Smooth muscle cell of the brain vasculature (primary cell): ENCODE results near the gene ENTPD2.

ENCODE experiments used
- DNase-seq: peaks from one replicate; pipeline ENCODE4 v3.0.0-alpha.2; 2012; ENCODE audit warnings: low read depth, low spot score

Gene ENTPD2

DNA sequence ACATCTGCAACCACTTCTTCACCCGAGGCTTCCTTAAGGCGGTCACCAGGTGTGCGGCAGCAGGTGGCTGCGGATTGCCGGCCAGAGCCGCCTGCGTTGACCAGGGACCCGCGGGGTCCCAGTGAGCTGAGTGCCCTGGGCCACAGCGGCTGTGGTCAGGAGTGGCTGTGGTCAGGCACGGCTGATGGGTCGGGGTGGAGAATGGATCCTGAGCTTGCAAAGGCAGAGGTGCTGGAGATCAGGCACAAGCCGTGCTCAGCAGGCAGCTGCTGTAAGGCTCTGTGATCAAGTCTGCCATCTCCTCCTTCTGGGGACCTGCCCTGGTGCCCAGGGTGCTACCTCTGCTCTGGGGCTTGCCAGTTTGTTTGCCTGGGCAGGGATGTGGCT lies 25.5 kb upstream of the ENTPD2 start:
- no peak for DNase-seq

DNA sequence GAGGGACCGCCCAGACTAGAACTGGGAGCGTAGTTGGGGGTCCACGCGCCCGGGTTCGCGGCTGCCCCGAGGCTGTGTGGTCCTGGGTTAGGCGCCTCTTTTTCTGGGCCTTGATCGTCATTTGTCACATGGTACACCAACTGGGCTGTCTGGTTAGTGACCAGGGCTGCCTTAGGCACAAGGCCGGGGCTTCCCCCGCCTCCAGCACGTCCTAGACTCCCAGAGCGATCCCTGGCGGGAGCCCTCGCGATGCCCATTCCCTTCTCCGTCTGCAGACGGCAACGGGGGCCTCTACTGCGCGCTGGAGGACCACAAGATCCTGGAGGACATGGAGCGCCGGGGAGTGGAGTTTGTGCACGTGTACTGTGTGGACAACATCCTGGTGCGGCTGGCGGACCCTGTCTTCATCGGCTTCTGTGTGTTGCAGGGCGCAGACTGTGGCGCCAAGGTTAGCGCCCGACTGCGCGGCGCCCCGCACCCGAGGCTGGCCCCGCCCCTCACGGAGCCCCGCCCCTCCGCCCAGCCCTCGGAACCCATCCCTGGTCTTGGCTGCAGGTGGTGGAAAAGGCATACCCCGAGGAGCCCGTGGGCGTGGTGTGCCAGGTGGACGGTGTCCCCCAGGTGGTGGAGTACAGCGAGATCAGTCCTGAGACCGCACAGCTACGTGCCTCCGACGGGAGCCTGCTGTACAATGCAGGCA lies 25.0 kb upstream of the ENTPD2 start:
- DNase-seq, result no peak

DNA sequence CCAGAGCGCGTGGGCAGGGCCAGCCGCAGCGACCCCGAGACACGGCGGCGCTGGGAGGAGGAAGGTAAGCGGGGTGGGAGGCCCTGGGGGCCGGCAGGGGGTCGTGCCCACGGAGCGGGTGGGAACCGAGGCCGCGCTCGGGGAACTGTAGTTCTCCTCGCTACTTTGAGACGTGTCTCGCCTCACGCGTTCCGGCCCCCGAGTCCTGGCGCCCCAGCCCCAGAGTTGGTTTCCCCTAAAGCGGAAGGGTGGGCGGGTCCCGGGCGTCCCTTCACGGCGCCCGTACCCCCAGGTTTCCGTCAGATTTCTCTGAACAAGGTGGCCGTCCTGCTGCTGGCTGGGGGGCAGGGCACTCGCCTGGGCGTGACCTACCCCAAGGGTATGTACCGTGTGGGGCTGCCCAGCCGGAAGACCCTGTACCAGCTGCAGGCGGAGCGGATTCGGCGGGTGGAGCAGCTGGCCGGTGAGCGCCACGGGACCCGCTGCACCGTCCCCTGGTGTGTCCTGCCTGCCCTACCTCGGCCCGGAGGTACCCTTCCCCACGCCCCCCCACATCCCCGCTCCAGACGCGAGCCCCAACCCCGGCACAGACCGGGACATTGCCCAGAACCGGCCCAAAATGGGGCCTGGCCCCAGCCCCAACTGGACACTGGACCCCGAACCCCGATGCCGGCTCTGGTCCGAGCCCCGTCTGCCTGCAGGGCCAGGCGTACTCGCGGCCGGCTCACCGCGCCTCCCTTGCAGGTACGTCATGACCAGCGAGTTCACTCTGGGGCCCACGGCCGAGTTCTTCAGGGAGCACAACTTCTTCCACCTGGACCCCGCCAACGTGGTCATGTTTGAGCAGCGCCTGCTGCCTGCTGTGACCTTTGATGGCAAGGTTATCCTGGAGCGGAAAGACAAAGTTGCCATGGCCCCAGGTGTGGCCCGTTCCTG lies 24.2 kb upstream of the ENTPD2 start:
- no peak for DNase-seq

DNA sequence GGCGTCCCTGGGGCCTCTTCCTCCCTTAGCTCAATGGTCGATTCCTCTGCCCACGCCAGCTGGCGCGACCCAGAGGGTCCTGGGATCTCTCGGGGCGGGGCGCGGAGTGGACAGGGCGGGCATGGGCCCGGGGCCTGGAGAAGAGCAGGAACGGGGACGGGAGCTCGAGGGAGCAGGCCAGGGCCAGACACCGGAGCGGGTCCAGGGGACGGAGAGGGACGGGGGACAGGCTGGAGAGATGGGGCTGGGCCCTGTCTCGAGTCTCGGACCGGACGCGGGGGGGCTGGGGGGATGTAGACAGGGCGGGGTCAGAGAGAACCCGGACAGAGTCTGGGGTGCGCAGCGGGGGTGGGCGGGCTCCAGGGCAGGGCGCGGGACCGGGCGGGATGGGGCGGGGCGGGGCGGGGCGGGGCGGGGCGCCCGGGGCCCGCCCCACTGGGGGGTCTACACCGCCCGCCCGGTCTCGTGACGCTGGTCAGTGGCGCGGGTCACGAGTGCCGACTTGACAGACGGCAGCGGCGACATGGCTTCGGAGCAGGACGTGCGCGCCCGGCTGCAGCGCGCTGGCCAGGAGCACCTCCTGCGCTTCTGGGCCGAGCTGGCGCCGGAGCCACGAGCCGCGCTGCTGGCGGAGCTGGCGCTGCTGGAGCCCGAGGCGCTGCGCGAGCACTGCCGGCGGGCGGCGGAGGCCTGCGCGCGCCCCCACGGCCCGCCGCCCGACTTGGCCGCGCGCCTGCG lies 23.3 kb upstream of the ENTPD2 start, which contains the start of gene UAP1L1:
TSS of gene UAP1L1 (plus strand) at position 508 of the 738 bp plus-strand sequence. CDS start at position 524, 16 bp downstream.
- no peak for DNase-seq

DNA sequence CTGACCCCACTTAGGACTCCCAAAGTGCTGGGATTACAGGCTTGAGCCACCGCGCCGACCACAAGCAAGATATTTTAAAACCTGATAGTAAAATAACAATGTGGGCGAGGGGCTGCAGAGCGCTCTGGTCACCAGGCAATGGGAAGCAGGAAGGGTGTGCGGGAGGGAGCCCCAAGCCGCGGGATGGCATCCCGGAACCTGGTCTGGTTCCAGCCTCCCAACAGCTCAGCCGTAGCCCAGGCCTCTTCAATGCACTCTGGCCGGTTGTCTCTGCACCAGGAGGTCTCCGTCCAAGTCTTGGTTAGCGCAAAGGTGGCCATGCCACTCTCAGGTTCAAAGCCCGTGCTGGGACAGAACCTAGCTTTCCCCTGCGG lies 22.8 kb upstream of the ENTPD2 start:
- DNase-seq, result no peak

DNA sequence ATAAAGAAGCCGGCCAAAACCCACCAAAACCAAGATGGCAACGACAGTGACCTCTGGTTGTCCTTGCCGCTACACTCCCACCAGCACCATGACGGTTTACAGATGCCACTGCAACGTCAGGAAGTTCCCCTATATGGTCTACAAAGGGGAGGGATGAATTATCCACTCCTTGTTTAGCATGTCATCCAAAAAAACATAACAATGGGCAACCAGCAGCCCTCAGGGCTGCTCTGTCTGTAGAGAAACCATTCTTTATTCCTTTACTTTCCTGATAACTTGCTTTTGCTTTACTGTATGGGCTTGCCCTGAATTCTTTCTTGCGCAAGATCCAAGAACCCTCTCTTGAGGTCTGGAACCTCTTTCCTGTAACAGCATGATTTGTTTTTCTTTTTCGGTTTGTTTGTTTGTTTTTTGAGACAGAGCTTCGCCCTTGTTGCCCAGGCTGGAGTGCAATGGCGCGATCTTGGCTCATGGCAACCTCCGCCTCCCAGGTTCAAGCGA lies 21.5 kb upstream of the ENTPD2 start:
- no peak for DNase-seq

DNA sequence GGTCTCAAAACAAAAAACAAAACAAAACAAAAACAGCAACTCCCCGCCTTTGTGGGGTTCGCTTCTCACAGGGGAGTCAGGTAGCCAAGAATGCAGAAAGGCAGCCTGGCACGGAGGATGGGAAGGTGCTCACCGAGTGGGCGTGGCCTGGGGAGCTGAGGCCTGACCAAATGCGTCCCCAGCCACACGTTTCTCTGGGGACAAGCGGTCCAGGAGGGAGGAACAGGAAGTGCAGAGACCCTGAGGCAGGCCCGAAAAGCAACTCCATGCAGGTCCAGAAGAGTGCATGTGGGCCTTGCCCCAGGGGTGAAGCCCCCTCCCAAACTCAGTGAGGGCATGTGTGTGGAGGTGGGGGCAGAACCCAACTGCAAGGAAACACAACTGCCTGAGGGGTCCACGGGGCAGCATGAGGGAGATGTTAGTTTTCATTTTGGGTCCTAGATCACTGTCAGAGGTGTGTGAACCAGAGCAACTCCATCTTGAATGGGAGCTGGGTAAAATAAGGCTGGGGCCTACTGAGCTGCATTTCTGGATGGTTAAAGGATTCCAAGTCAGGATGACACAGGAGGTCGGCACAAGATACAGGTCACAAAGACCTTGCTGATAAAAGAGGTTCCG lies 20.9 kb upstream of the ENTPD2 start:
- no peak for DNase-seq

DNA sequence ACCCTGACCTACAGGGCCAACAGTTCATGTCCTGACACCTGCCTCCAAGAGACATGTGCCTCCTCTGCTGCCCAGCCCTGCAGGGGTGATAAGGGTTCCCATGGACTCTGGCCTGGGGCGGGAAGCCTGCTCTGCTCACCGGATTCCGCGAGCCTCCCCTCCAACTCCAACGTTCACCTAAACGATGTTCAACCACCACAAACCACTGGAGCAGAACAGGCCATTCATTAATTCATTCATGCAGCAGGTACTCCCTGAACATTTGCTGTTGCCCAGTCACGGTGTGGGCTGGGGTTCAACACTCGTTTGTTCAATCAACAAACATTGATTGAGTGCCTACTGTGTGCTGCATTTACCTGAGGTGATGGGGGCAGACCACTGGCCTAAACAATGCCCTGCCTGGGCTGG lies 20.1 kb upstream of the ENTPD2 start:
- no peak for DNase-seq

DNA sequence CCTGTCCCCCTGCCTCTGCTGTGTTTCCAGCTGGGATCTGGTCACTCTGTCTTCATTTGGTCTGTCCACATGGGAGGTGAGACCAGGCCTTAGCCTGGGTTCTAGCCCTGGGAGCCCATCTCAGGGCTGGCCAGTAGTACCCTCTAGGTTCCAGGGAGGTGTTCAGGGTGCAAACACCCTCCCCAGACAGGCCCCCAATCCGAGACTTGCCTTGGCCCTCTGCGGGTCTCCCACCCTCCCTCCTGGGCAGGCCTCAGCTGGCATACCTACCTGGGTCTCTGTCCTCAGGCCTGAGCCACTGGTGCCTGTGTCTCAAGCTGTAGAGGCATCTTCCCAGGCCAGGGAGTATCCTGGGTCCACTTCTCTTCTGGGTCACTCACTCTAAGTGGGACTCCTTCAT lies 17.4 kb upstream of the ENTPD2 start:
- no peak for DNase-seq

DNA sequence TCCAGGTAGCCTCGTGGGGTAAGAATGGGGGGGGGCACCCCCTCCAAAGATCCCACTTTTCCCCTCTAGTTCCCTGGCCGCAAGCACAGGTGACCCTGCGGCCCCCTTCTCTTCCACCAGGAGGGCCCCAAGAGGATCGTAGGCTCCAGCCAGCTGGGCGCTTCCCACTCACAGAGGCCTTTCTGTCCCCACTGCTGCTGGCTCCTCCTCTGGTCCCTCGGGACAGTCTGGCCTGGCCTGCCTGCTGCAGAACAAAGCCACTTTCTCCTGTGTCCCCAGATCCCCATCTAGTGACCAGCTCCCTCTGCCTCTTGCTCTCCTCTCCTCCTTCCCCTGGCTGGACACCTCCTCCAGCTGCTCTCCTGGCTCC lies 17.0 kb upstream of the ENTPD2 start:
- DNase-seq, result no peak

DNA sequence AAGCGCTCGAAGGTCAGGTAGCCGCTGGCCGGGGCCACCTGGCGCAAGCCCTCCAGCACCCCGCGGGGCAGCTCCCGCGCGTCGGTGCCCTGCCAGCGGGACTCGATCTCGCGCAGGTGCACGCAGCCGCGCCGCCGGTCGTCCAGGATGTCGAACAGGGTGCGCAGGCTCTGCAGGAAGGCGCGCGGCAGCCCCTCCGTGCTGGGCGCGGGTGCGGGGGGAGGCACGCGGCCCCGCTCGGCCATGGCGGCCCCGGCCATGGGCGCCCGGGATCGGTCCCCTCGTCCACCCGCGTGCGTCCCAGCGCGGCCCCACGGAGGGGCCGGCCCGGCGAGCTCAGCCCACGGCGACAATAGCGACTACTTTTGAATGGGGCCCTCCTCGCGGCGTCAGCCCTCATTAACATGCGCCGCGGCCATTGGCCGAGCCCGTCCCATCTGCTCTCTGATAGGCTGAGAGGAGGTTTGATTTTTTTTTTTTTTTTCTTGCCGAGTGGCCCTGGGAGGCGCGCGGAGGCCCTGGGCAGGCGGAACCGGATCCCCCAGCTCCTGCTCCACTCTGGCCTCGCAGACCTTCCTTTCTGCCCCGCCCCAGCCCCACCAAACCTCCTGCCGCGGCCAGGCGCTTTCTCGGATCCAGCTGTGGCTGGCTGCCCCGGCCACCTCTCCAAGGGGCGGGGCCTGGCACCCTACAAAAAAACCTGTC lies 16.5 kb upstream of the ENTPD2 start, which contains the start of gene SAPCD2:
TSS of gene SAPCD2 (minus strand) at position 357 of the 705 bp plus-strand sequence. CDS start at position 260, 97 bp downstream.
- DNase-seq, result peak; percentile 50

DNA sequence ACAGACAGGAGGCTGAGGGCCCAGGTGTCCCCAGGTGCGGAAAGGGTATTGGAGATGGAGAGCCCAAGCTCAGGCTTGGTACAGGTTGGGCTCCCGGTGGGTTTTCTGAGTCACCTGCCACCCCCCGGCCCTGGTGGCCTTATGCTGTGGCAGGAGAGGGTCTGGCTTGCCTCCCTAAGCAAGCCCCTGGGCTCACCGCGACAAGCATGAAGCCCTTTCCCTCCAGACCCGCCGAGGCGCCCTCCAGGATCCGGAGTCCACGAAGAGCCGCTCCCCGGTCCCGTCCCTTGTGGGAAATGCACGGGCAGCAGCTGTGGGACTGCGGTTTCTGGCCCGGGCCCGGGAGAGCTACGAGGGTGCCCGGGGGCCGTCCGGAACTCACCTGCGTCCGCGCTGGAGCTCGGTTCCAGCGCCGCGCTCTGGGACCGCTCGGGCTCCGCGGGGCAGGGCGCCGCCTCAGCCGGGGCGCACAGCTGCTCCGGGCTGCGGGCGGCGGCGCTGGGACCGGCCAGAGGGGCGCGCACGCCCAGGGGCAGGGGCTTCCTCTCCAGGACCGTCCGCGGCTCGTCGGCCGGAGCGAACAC lies 15.7 kb upstream of the ENTPD2 start:
- DNase-seq, result no peak

DNA sequence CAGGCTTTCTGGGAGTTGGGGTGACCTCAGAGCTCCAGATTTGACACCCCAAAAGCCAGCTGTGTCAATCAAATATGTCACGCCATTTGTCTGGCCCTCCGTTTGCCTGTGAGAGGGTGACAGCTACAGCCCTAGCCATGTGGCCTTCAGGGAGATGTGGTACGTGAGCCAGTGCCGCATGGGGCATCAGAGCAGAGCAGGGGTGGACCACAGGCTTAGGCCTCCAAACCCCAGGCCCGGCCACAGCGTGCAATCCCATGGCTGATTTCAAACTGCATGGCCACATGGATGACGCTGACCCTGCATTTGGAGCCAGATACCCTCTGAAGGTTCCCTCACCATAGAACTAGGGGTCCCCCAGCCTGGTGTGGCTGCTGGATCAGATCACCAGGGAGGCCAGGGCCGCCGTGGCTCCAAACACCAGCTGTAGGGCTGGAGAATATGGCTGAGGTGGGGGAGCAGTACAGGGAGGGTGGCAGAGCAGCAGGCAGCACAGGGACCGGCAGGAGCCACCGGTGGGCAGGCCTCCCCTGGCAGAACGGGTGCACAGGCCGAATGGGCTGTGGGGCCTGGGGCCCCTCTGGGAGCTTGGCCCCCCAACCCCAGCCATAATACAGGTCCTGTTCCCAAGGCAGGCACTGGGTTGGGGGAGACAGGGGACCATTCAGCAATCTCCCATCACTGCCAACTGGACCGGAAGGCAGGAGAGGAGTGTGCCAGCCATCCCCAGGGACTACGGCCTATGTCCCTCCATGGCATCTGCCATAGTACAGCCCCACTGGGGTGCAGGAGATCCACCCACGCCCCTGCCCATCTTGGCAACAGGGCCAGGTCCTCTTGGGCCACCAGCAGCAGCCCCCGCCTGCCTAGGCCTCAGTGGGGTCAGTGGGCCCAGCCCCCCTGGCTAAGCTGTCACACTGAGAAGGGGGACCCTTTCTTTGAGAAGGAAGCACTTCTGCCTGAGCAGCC lies 15.0 kb upstream of the ENTPD2 start:
- no peak for DNase-seq

DNA sequence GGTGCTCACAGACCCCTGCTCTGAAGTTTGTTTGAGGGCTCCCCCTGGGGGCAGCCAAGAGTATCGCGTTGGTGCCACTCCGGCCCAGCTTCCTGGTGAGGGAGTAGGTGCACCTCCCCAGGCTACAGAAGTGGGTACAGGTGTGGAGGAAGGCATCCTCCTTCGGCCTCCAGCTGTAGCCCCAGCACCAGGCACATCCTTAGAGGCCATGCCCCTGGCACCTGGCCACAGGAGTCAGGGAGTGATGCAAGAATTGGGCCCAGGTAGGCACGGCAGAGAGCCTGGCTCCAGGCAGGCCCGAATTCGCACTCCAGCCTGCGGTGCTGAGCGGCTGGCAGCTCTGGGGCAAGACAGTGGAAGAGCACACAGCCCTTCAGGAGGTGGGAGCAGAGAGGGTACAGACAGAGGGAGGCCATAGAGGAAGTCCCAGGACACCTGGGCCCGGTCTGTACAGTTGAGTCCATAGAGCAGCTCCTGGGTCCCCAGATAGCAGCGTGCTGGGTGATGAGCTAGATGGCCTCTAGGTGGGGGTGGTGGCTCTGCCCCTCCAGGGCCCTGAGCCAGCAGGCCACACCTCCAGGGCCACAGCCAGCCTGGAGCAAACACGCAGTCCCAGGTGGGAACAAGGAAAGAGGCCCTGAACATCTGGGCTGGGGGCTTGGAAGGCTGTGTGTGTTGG lies 14.1 kb upstream of the ENTPD2 start:
- DNase-seq, result no peak

DNA sequence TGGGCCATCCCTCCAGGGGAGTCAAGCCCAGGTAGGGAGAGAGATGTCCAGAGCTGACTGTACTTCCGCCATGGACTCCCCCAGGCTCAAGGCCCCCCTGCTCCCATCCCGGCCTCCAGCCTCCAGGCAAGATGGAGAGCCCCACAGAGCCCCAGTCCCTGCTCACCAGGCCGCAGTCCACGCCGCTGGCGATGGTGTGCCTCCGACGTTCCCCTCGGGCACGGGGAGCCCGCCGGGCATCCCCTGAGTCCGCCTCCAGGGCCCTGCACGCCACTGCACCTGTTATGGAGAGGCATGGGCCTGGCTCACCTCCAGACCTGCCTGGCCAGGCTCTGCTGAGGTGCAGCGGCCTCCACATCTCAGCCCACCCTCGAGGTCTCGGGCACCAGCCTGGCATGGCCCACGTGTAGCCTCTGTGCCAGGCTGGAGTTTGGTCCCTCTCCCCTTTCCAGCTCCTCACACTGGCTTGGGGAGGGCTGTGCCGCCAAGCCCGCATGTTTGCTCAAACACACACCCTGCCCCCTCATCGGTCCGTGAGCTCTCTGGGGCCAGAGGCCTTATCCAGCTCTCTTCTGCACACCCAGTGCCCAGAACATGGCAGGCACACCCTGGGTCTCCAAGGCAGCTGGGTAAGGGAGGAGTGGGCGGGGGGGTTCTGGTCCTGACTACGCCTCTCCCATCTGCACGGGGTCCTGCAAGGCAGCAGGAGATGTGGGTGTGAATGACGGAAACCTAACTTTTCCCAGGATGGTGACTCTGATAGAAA lies 12.4 kb upstream of the ENTPD2 start:
- DNase-seq, result no peak

DNA sequence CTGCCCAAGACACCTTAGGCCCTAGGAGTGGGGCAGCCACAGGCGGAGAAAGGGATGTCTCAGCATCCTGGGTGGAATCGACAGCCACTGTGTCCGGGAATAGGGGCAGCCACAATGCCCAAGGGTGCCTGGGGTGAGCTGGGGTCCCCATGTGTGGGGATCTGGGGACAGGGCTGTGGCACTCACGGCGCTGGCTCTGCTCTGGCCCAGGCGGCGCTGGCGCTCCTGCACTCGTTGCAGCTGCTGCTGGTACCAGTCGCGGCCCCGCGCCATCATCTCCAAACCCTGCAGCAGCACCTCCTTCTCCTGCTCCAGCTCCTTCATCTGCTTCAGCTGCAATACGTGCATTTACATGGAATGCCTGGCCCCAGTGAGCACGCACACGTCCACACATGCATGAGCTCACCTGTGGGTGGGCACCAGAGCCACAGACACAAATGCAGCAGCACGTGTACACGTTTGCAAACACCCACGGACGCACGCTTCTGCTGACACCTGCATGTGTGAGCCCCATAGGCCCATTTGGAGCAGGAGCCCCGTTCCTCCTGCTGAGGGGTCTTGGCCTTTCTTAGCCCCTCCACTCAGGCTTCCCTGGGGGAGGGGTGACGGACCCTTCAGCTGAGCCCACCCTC lies 11.6 kb upstream of the ENTPD2 start:
- no peak for DNase-seq

DNA sequence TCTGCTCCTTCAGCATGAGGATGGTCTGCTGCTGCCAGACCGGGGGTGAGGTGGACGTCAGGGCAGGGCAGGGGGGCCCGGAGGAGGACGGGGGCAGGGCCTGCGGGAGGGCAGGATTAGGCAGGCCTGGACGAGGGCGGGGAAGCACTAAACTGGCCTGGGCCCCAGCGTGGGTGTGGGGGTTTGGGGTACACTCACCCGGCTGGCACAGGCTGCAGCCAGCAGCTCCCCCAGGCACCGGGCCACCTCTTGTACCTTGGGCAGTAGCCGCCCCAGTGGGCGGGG lies 11.0 kb upstream of the ENTPD2 start:
- DNase-seq, result no peak
